Amygdala (tissue), 56 donors: Measurements from ENCODE around the gene PRSS58.

ENCODE experiments used
- DNase-seq, 56 donors: peaks; one replicate each; lab custom pipeline; 2025; lab: John Stamatoyannopoulos, UW

PRSS58 gene

GRCh38 chr7:142257958-142258357, at the start of gene PRSS58:
Gene PRSS58 (minus strand): TSS chr7:142258058. CDS start chr7:142257707, 351 bp downstream.
- DNase-seq = no peak

- DNase-seq = no peak
Observed at GRCh38 chr7:142307246-142307900, 49.5 kb upstream of the PRSS58 start.

DNA sequence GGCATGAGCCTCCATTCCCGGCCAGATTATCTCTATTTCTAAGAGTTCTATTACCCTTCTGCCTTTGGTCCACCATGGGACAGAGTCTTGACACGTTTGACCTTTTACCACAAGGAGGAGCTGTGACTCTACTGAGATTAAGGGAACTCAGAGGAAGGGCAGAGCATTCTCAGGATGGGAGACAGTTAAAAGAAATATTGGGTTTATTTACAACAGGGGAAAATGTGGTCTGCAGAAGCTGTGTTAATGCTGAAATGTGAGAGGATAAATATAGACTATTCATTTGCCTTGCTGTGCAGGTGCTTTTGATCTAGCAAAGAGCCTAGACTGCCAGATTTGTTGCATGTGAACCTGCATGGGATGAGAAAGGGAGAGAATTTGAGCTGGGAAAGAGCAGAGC, 45.8 kb upstream of the PRSS58 start:
- DNase-seq = no peak

- no peak for DNase-seq
Observed at GRCh38 chr7:142301923-142302550, 44.2 kb upstream of the PRSS58 start.

- DNase-seq = no peak
Observed at GRCh38 chr7:142301299-142301698, 43.4 kb upstream of the PRSS58 start.

- DNase-seq = no peak
Observed at GRCh38 chr7:142300689-142301088, 42.8 kb upstream of the PRSS58 start.

- DNase-seq = no peak
Observed at GRCh38 chr7:142299237-142299781, 41.5 kb upstream of the PRSS58 start.

DNA sequence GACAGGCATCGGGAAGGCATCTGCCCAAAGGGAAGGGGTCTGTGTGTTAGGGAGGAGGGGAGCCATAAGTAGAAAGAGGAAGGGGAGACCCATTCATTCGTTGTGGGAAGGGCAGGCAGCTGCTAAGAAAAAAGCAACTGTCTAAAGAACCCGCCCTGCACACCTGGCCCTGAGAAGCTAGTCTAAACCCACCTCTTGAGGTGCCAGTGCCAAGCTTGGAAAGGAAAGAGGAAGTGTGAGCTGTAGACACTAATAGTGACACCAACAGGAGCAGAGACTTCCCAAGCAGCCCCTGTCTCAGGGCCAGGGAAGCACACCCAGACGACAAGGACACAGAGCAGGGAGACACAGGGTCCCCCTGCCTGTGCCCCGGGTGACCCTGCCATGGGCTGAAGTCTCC, 40.8 kb upstream of the PRSS58 start:
- DNase-seq = no peak

DNA sequence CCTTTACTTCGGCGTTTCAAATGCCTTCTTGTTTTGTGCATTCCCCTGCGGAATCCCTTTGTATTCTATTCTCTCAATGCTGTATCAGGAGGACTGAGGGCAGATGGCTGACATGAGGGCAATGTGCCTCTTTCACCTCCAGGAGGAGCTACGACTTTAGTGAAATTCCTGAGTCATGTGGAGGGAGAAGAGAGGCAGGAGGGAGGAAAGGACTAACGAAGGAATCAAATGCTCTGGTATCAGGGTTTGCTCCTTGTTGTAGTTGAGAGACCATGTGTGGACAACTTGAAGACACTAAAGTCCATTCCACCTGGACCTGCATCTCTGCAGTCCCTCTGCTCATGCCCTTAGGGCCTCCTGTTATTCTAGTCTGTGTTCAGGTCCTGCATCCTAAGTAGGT, 40.2 kb upstream of the PRSS58 start:
- no peak for DNase-seq

GRCh38 chr7:142280263-142280662, 22.4 kb upstream of the PRSS58 start:
- no peak for DNase-seq

GRCh38 chr7:142279601-142280000, 21.7 kb upstream of the PRSS58 start:
- DNase-seq = no peak

DNA sequence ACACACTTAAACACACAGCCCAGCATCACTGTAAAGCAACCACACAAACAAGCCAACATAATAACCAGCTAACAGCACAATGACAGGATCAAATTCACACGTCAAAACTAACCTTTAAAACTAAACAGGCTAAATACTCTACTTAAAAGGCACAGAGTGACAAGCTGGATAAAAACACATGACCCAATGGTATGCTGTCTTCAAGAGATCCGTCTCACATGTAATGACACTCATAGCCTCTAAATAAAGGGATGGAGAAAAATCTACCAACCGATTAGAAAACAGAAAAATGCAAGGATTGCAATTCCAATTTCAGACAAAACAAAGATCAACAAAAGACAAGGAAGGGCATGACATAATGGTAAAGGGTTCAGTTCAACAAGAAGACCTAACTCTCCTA, 17.2 kb upstream of the PRSS58 start:
- no peak for DNase-seq

DNA sequence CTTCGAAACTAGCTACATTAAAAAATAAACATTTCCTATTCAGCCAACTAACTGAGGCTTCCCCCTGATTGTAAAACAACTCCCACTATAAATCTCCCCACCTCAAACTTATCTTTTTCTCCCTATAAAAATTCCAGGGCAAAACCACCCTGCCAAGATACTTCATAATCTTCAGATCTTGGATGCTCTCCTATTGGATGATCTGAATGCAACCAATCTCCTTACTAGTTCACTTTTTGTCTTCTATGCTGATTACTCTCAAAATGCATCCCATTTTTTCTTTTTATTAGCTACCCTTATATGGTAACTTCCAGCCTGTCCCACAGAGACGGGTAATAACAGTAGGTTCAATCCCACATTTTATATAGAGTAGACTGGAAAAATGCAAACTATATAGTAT, 15.0 kb upstream of the PRSS58 start:
- DNase-seq = no peak

DNA sequence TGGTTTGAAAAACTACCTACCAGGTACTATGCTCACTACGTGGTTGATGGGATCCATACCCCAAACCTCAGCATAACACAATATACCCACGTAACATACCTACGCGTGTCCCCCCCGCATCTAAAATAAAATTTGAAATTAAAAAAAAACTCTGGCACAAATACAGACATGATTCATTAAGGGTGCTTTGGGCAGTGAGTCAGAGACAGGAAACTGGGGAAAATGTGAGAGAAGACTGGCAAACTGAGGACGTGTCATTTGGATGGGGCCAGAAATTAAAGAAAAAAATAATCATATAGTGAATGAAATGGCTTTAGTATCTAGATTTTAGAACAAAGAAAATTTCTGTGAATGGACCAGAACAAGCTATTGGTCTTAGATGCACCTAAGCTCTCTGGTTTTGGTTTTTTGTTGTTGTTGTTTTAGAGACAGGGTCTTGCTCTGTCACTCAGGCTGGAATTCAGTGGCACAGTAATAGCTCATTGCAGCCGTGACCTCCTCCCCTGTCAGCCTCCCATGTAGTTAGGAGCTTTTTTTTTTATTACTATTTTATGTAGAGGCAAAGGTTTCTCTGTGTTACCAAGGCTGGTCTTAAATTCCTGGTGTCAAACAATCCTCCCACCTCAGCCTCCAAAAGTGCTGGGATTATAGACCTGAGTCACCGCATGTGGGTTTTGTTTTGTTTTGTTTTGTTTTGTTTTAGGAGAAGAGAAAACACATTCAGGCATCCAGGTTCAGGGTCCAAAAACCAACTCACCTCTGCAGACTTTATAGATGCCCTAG, 5.9 kb upstream of the PRSS58 start:
- DNase-seq = no peak

GRCh38 chr7:142250705-142251104, 7.2 kb downstream of the PRSS58 start:
- no peak for DNase-seq

GRCh38 chr7:142249918-142250317, 7.9 kb downstream of the PRSS58 start:
- no peak for DNase-seq

- no peak for DNase-seq
Observed at GRCh38 chr7:142248166-142249160, 9.4 kb downstream of the PRSS58 start.

DNA sequence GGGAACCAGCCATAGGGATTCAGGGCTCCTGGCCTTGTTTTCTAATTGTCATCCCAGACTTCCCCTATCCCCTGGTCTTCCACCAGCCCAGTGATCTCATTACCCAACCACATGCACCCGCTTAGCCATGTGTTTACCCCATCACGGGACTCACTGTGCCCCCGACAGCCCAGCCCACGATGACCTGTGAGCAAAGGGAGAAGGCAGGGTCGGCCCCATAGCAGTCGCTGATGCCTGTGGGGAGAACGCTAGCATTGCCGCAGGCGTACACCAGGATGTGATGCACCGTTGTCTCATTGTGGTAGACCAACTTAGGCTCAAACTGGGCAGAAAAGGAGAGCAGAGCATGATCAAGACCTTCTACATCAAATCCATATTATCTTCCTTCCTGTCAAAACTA, 14.0 kb downstream of the PRSS58 start:
- no peak for DNase-seq

GRCh38 chr7:142240546-142240945, 17.3 kb downstream of the PRSS58 start:
- DNase-seq = no peak

- DNase-seq = no peak
Observed at GRCh38 chr7:142231716-142232115, 26.1 kb downstream of the PRSS58 start.
